Dendritic cell treated with granulocyte-macrophage colony-stimulating factor and Interleukin-4, amounts not matched to agents 40 ng/mL and 50 ng/mL, for 4 days (primary cell): Measurements from ENCODE around the gene DEFB129.
"Not testable (repeated sequence)": the region's sequence is repeated elsewhere in the genome, so short reads cannot be mapped to it uniquely, and the experiment has no call there.

Experiments
- H3K27ac Mint-ChIP-seq: one replicate; pipeline ENCODE4 v1.8.0; 2022; ENCODE audit warnings: mild to moderate bottlenecking, mixed read lengths
- H3K27me3 Mint-ChIP-seq: one replicate; pipeline ENCODE4 v1.8.0; 2022; ENCODE audit warnings: mild to moderate bottlenecking, mixed read lengths
- H3K36me3 Mint-ChIP-seq: one replicate; pipeline ENCODE4 v1.8.0; 2022; ENCODE audit warnings: low read depth, mixed read lengths
- H3K4me1 Mint-ChIP-seq: one replicate; pipeline ENCODE4 v1.8.0; 2022; ENCODE audit warnings: low read depth, mixed read lengths
- H3K4me3 Mint-ChIP-seq: one replicate; pipeline ENCODE4 v1.8.0; 2022; ENCODE audit warnings: mild to moderate bottlenecking, moderate library complexity, mixed read lengths
- H3K9me3 Mint-ChIP-seq: one replicate; pipeline ENCODE4 v1.8.0; 2022; ENCODE audit warnings: mixed read lengths
- intact Hi-C: fragments of 100-400 bp; cut with micrococcal nuclease; formaldehyde crosslinking; loops from one replicate; pipeline ENCODE4 v1.15.0; 2022

The DEFB129 gene

DNA sequence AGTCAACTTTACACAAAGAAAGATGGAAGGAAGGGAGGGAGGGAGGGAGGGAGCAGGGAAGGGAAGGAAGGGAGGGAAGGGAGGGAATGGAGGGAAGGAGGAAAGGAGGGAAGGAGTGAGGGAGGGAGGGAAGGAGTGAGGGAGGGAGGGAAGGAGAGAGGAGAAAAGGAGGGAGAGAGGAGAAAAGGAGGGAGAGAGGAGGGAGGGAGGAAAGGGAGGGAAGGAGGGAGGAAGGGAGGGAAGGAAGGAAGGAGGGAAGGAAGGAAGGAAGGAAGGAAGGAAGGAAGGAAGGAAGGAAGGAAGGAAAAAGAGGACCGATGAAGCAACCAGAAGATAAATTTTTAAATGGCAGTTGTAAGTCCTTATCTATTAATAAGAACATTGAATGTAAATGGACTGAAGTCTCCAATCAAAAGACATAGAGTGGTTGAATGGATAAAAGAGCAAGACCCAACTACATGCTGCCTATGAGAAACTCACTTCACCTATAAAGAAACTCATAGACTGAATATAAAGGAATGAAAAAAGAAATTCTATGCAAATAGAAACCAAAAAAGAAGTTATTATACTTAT, 5.7 kb upstream of the DEFB129 start:
- Mint-ChIP-seq H3K36me3 (no peaks in the 10 kb centered on the region), H3K4me1 (peaks cover 6% of the 10 kb centered on the region), H3K9me3 (no peaks in the 10 kb centered on the region), H3K27ac (no peak overlapping the region), H3K27me3 (peaks cover 28% of the 10 kb centered on the region), H3K4me3 (no peak overlapping the region)
- intact Hi-C loops = no loop called here

DNA sequence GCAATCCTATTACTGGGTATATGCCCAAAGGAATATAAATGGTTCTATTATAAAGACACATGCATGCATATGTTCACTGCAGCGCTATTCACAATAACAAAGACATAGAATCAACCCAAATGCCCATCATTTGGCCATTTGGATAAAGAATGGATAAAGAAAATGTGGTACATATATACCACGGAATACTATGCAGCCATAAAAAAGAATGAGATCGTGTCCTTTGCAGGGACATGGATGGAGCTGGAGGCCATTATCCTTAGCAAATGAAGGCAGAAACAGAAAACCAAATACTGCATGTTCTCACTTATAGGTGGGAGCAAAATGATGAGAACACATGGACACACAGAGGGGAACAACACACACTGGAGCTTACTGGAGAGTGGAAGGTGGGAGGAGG, 1.2 kb upstream of the DEFB129 start:
- peaks cover 16% of the 10 kb centered on the region for H3K27me3 Mint-ChIP-seq
- H3K36me3 Mint-ChIP-seq, intact Hi-C loops, H3K4me3 Mint-ChIP-seq, H3K27ac Mint-ChIP-seq, H3K9me3 Mint-ChIP-seq: not testable (repeated sequence)
- peaks cover 26% of the 10 kb centered on the region for H3K4me1 Mint-ChIP-seq

DNA sequence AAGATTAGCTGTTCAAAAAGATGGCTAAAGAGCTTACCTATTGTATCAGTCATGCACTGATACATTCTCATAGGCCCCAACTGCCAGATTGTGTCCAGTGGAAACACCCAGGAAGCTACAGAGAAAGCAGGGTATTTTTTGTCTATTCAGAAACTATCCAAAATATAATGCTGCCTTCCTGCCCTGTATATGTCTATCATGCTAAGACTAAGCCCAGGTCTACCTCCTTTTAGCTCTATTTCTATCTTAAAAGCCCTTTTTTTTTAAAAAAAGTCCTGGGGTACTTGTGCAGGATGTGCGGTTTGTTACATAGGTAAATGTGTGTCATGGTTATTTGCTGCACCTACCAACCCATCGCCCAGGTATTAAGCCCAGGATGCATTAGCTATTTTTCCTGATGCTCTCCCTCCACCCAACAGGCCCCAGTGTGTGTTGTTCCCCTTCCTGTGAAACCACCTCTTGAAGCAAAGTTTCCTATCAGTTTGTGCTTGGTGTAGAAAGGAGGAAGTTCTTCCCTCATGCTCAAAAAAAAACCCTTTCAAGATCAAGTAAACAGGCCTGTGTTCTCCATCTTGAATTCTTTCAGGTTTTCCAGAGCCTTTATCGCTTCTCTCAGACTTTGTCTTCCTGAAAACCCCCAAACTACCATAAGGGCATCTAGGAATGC, 514 bp downstream of the DEFB129 start:
- intact Hi-C loops = no loop called here
- Mint-ChIP-seq H3K36me3 (no peaks in the 10 kb centered on the region), H3K27ac (peak overlapping the region; percentile 77), H3K4me1 (peaks cover 26% of the 10 kb centered on the region), H3K4me3 (no peak overlapping the region), H3K27me3 (peaks cover 7% of the 10 kb centered on the region), H3K9me3 (no peaks in the 10 kb centered on the region)

DNA sequence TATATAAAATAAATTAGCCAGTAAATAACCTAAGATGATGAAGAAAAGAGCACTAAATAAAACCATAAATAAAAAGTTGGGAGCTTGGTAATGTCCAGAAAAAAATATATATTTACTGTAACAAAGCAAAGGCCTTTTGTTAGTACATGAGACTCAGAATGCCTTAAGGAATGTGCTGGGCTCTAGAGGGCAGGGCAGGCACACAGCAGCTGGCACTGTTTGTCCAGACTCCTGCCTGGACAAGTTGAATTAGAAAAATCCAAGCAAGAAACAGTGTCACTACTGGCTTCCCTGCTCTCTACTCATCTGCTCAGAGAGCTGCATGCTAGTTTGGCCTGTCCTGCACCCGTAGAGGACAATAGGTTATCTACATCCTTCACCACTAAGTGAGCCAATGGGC, 8.8 kb downstream of the DEFB129 start:
- intact Hi-C loops = no loop called here
- no peaks in the 10 kb centered on the region for H3K9me3 Mint-ChIP-seq
- no peaks in the 10 kb centered on the region for H3K36me3 Mint-ChIP-seq
- no peaks in the 10 kb centered on the region for H3K27me3 Mint-ChIP-seq
- H3K27ac Mint-ChIP-seq = no peak overlapping the region
- peaks cover 19% of the 10 kb centered on the region for H3K4me1 Mint-ChIP-seq
- H3K4me3 Mint-ChIP-seq = no peak overlapping the region

DNA sequence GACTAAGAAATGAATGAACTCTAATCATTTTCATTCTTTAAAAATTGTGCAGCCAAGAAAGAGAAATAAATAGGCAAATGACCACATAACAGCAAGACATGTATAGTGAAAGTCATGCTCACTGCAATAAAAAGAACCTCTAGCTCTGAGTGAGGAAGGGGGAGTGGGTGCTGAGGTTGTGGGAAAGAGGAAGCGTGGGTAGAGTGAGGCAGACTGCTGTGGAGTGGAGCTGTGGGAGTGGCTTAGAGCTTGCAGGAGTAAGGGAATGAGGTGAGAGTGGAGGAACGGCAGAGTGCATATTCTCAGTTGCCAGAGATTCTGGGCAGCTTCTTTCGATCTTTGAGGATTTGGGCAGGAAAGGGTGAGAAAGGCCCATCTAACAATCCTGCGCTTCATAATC, 10.4 kb downstream of the DEFB129 start:
- H3K9me3 Mint-ChIP-seq = no peaks in the 10 kb centered on the region
- intact Hi-C loops = no loop called here
- H3K27me3 Mint-ChIP-seq = no peaks in the 10 kb centered on the region
- H3K36me3 Mint-ChIP-seq = no peaks in the 10 kb centered on the region
- peak overlapping the region; percentile 73 for H3K4me3 Mint-ChIP-seq
- H3K27ac Mint-ChIP-seq = peak overlapping the region; percentile 83
- H3K4me1 Mint-ChIP-seq = peaks cover 19% of the 10 kb centered on the region

DNA sequence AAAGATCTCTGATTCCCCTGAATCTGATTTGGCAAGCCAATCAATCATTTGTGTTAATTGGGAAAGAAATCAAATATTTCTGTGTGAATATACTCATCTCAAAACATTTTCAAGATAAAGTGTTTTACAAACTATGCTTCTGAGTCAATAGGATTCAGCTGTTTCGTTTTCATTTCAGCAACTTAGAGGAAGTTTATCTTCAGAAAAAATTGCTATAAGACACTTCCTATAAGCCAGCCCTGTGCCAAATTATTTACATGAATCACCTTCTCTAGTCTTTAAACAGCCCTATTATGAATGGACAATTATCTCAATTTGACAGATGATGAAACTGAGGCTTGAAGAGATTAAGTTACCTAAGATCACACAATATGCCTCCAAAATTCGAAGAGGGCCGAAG, 10.9 kb downstream of the DEFB129 start:
- H3K9me3 Mint-ChIP-seq = no peaks in the 10 kb centered on the region
- H3K27me3 Mint-ChIP-seq = no peaks in the 10 kb centered on the region
- H3K4me3 Mint-ChIP-seq = peak overlapping the region; percentile 73
- H3K4me1 Mint-ChIP-seq = peaks cover 19% of the 10 kb centered on the region
- peak overlapping the region; percentile 83 for H3K27ac Mint-ChIP-seq
- H3K36me3 Mint-ChIP-seq = no peaks in the 10 kb centered on the region
- intact Hi-C loops = no loop called here

DNA sequence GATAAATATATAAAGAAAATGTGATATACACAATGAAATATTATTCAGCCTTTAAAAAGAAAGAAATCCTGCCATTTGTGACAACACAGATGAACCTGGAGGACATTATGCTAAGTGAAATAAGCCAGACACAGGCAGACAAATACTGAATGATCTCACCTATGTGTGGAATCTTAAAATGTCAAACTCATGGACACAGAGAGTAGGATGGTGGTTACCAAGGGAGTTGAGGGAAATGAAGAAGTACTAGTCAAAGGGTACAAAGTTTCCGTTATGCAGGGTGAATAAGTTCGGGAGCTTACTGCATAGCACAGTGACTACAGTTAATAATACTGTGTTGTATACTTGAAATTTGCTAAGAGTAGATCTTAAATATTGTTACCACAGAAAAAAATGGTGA, 15.8 kb downstream of the DEFB129 start:
- intact Hi-C loops = no loop called here
- Mint-ChIP-seq H3K4me3 (no peak overlapping the region), H3K27ac (no peak overlapping the region), H3K4me1 (no peaks in the 10 kb centered on the region), H3K9me3 (peaks cover 9% of the 10 kb centered on the region), H3K36me3 (no peaks in the 10 kb centered on the region), H3K27me3 (no peaks in the 10 kb centered on the region)

DNA sequence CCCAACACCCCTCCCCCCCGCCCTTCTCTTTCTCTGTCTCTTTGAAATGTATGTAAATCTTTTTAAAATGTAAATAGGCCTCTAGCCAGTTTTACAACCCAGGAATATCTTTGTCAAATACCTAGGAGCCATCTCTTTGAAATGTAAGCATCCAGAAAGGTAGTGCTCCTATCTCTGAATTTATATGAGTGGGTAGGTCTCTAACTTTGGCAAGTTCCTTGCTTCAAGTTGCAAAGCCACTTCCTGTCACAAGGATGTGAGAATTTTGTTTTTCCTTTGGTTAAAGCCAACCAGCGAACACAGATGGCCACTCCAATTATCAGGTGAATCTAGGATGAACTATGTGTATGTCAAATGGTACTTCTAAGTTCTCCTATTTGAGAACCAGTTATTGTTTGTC, 24.3 kb downstream of the DEFB129 start:
- intact Hi-C loops = no loop called here
- Mint-ChIP-seq H3K9me3 (peaks cover 9% of the 10 kb centered on the region), H3K4me3 (no peak overlapping the region)

DNA sequence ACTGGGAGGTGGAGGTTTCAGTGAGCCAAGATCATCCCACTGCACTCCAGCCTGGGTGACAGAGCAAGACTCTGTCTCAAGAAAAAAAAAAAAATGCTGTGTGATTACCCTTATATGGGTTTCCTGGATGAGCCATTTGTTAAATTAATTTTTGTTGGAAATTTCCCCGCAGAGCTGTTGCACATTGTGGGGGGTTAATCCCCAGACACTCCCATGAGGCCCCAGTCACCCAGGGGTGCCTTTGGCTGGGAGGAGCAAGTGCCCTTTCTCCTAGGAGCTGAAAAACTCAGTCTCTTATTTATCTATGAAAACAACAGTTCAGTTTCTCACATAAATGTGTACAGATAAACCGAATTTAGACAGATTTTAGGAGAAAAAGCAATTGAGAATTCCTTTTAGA, 25.7 kb downstream of the DEFB129 start:
- Mint-ChIP-seq H3K9me3 (no peaks in the 10 kb centered on the region), H3K4me1 (no peaks in the 10 kb centered on the region), H3K27me3 (no peaks in the 10 kb centered on the region), H3K27ac (no peak overlapping the region), H3K36me3 (no peaks in the 10 kb centered on the region), H3K4me3 (no peak overlapping the region)
- intact Hi-C loops = no loop called here

More for the DNA sequence above, 24.3 kb downstream of the DEFB129 start:
- H3K27me3 Mint-ChIP-seq = no peaks in the 10 kb centered on the region
- no peak overlapping the region for H3K27ac Mint-ChIP-seq
- no peaks in the 10 kb centered on the region for H3K36me3 Mint-ChIP-seq
- H3K4me1 Mint-ChIP-seq = no peaks in the 10 kb centered on the region

DNA sequence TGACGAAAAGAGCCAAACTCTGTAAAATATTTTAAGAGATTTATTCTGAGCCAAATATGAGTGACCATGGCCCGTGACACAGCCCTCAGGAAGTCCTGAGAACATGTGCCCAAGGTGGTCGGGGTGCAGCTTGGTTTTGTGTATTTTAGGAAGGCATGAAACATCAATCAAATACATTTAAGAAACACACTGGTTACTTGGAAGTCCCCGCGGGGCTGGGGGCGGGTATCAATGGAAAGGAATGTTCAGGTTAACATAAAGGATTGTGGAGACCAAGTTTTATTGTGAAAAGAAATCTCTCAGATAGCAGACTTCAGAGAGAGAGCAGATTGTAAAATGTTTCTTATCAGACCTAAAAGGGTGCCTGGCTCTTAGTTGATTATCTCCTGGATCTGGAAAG, 26.4 kb downstream of the DEFB129 start:
- H3K27me3 Mint-ChIP-seq, H3K4me1 Mint-ChIP-seq, H3K36me3 Mint-ChIP-seq, H3K27ac Mint-ChIP-seq, H3K4me3 Mint-ChIP-seq, H3K9me3 Mint-ChIP-seq, intact Hi-C loops: not testable (repeated sequence)

DNA sequence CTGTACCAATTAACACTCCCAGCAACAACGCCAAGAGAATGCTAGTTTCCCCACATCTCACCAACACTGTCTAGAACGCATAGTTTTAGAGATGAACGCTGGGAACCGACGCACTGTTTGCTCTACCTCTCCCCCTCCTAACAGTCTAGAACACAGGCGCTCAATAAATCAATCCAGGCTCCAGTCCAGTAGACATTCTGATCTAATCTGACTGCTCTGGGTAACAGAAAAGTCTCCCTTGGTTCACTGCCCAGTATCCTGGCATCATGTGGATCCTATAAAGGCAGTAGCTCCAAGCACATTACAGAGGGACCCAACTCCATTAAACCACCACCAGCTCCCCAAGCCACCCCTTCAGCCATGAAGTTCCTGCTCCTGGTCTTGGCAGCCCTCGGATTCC, 30.4 kb downstream of the DEFB129 start, which contains the start of gene DEFB132:
Gene DEFB132, plus strand, starts transcription at position 306 of the 400 bp plus-strand sequence. Its CDS starts 55 bp downstream, at position 361.
- Mint-ChIP-seq H3K4me3 (no peak within 1 kb of the TSS), H3K27me3 (peaks cover 7% of the 10 kb centered on the region), H3K9me3 (no peaks in the 10 kb centered on the region), H3K4me1 (peaks cover 6% of the 10 kb centered on the region), H3K27ac (no peak within 1 kb of the TSS), H3K36me3 (no peaks in the 10 kb centered on the region)
- intact Hi-C loops = no loop called here

DNA sequence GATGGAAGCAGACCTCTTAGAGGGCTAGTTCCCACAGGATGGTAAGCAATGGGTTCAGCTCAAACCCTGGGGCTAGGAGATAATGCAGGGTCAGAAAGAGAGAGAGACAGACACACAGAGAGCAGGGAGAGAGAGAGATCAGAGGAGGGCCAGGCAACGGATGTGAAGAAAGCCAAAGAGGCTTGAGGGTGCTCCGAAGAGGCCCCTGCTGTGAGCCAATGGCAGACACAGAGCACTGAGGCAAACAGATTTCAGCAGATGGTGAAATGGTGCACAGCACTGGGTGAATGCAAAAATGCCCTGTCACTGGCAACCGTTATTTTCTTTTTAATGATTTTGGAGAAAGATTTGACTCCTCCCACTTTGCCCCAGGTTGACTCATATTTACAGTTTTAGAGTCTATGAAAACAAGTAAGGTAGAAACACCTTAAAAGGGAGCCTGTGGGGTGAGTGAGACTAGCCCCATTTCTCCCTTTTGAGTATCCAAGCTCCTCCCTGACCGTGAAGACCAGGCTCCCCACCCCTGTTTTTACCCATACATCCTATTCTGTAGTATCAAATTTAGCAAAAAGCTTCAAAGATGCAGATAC, 31.3 kb downstream of the DEFB129 start:
- H3K36me3 Mint-ChIP-seq = no peaks in the 10 kb centered on the region
- no peaks in the 10 kb centered on the region for H3K9me3 Mint-ChIP-seq
- peaks cover 11% of the 10 kb centered on the region for H3K27me3 Mint-ChIP-seq
- no peak overlapping the region for H3K27ac Mint-ChIP-seq
- peaks cover 6% of the 10 kb centered on the region for H3K4me1 Mint-ChIP-seq
- H3K4me3 Mint-ChIP-seq = no peak overlapping the region
- intact Hi-C loops = no loop called here

DNA sequence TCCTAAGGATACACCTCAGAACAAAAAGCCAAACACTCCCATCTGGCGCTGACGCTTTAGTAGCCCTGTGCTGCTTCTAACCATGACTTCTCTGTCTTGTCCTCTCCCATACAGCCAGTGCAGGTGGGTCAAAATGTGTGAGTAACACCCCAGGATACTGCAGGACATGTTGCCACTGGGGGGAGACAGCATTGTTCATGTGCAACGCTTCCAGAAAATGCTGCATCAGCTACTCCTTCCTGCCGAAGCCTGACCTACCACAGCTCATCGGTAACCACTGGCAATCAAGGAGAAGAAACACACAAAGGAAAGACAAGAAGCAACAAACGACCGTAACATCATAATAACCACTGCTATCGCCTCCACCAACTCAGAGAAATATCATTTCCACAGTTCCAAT, 31.9 kb downstream of the DEFB129 start:
- Mint-ChIP-seq H3K4me1 (peaks cover 6% of the 10 kb centered on the region), H3K4me3 (no peak overlapping the region), H3K27me3 (peaks cover 11% of the 10 kb centered on the region), H3K27ac (no peak overlapping the region), H3K9me3 (no peaks in the 10 kb centered on the region), H3K36me3 (no peaks in the 10 kb centered on the region)
- intact Hi-C loops = no loop called here

DNA sequence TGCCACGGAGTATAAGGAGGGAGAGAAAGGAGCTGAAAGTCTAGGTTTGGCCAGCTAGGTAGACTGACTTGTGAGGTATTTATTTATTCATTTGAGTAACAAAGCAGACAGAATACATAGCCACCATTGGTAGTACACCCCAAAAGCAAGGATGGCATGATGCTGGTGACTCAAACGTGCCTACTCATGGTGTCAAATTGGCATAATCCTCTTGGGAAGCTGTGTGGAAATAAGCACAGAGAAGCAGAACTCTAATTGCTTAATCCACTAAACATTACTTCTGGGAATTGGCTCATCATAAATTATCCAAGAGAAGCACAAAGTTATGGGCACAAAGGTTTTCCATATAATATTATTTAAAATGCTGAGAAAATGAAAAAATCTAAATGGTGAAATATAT, 32.9 kb downstream of the DEFB129 start:
- Mint-ChIP-seq H3K27me3 (peaks cover 12% of the 10 kb centered on the region), H3K4me3 (no peak overlapping the region), H3K4me1 (peaks cover 6% of the 10 kb centered on the region), H3K36me3 (no peaks in the 10 kb centered on the region), H3K9me3 (no peaks in the 10 kb centered on the region), H3K27ac (no peak overlapping the region)
- intact Hi-C loops = no loop called here

DNA sequence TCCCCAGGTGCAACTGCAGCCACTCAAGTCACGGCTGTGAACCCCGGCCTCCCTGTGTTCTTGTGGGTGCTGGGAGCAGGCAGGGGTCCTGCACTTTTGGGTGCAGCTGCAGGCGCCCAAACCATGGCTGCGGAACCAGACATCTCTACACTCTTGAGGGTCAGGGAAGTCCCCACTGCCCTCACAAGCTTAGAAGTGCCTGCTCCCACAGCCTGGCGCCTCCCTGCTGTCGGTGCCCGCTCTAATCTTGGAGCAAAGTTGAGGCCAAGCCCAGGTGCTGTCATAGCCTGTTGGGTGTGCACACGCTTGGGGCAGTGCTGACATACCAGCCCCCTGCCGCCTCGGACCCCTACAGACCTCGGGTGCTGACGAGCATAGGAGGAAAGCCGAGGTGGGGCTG, 36.6 kb downstream of the DEFB129 start:
- peaks cover 18% of the 10 kb centered on the region for H3K4me1 Mint-ChIP-seq
- no peak overlapping the region for H3K27ac Mint-ChIP-seq
- no peak overlapping the region for H3K4me3 Mint-ChIP-seq
- no peaks in the 10 kb centered on the region for H3K9me3 Mint-ChIP-seq
- peaks cover 28% of the 10 kb centered on the region for H3K27me3 Mint-ChIP-seq
- intact Hi-C loops = no loop called here
- no peaks in the 10 kb centered on the region for H3K36me3 Mint-ChIP-seq
